Vagina (tissue), 2 donors: ENCODE data around the gene ZNF473. TPM values are rescaled to one million over a fixed set of nuclear protein-coding genes. Genes with fewer than 3 reads are reported as not detected.
A peak's percentile ranks its signal among the peaks of the same experiment; 100 is the strongest.

ENCODE experiments used
- DNase-seq, 2 donors: peaks; one replicate each; pipeline ENCODE4 v3.0.0-alpha.2; 2017; ENCODE audit errors: extremely low spot score in 2 of 2
- H3K27ac ChIP-seq: fragments of 200-600 bp; sonication (generic); one replicate; pipeline ENCODE4 v1.5.1; 2019
- H3K27me3 ChIP-seq: fragments of 200-600 bp; sonication (generic); one replicate; pipeline ENCODE4 v1.5.1; 2019
- H3K36me3 ChIP-seq, 2 donors: fragments of 200-600 bp; sonication (generic); one replicate each; pipeline ENCODE4 v1.5.1; 2017 to 2019
- H3K4me1 ChIP-seq: fragments of 200-600 bp; sonication (generic); one replicate; pipeline ENCODE4 v1.5.1; 2019
- H3K4me3 ChIP-seq, 2 donors: fragments of 200-600 bp; sonication (generic); 1 replicate in 1 of 2; 2 replicates in 1 of 2; pipeline ENCODE4 v1.5.1; 2016 to 2019
- H3K9me3 ChIP-seq: fragments of 200-600 bp; sonication (generic); one replicate; pipeline ENCODE4 v1.5.1; 2019
- POLR2A ChIP-seq, 2 donors: fragments of 450-650 bp; IDR thresholded peaks; one replicate each; pipeline ENCODE4 v1.6.1; 2017; ENCODE audit warnings: antibody characterized with exemption in 2 of 2, mild to moderate bottlenecking in 2 of 2, moderate library complexity in 2 of 2
- POLR2AphosphoS5 ChIP-seq, 2 donors: sonication (generic); formaldehyde crosslinking; IDR thresholded peaks; one replicate each; pipeline ENCODE4 v1.9.0; 2017; ENCODE audit warnings: antibody characterized with exemption in 2 of 2, mild to moderate bottlenecking in 2 of 2, low read depth in 1 of 2; ENCODE audit not compliant: insufficient read depth in 1 of 2
- intact Hi-C: fragments of 100-400 bp; cut with DNase I; formaldehyde crosslinking; loops from one replicate; pipeline ENCODE4 v1.15.1; 2023
- total RNA-seq: library from RNA; depleted of rRNA; stranded (reverse); fragments of >200 nt; gene quantifications from one replicate; pipeline ENCODE4 v1.2.3, GENCODE V29; 2016
- TF ChIP-seq, protein P1 (sequence below), 3 experiments: fragments of 450-650 bp in 2 of 3; fragments of 200-600 bp in 1 of 3; sonication (generic) in 1 of 3; IDR thresholded peaks; one replicate each; pipeline ENCODE4 v1.5.1; 2017 to 2019; ENCODE audit warnings: antibody characterized with exemption in 3 of 3, mild to moderate bottlenecking in 2 of 3, moderate library complexity in 2 of 3

The ZNF473 gene
- total RNA-seq, 1 donor from 2014 or later: 11.5 TPM

DNA sequence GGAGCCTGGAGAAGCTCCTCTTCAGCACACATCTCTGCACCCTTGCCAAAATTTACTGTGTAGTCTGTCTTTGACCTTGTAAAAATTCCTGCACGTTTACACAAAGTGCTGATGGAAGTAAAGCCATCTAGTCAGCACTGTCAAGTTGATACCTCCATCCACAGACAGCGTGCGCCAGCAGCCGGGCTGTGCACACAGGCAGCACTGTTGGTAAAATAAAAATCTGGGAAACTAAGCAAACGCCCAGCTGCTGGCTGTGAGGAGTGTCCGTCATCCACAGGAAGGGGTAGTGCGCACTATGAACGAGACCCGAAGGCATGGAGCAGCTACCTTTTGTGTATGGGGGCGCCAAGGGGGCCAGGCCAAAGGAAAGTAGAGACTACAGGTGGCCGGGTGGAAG, 47.5 kb upstream of the ZNF473 start:
- peaks cover 7 to 41% of the 10 kb centered on the region in 2 donors for H3K36me3 ChIP-seq
- H3K27me3 ChIP-seq: no peaks in the 10 kb centered on the region
- no peaks in the 10 kb centered on the region for H3K9me3 ChIP-seq
- intact Hi-C loops: no loop called here
- H3K4me1 ChIP-seq: no peaks in the 10 kb centered on the region
- no peak overlapping the region for H3K27ac ChIP-seq
- TF ChIP-seq, protein P1, sequence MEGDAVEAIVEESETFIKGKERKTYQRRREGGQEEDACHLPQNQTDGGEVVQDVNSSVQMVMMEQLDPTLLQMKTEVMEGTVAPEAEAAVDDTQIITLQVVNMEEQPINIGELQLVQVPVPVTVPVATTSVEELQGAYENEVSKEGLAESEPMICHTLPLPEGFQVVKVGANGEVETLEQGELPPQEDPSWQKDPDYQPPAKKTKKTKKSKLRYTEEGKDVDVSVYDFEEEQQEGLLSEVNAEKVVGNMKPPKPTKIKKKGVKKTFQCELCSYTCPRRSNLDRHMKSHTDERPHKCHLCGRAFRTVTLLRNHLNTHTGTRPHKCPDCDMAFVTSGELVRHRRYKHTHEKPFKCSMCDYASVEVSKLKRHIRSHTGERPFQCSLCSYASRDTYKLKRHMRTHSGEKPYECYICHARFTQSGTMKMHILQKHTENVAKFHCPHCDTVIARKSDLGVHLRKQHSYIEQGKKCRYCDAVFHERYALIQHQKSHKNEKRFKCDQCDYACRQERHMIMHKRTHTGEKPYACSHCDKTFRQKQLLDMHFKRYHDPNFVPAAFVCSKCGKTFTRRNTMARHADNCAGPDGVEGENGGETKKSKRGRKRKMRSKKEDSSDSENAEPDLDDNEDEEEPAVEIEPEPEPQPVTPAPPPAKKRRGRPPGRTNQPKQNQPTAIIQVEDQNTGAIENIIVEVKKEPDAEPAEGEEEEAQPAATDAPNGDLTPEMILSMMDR (IDR thresholded peaks at IDR 0.05): no peak
- TF ChIP-seq POLR2AphosphoS5 (IDR thresholded peaks at IDR 0.05; ENCODE audit: insufficient read depth in 1 of 2, low read depth in 1 of 2) (no peak), POLR2A (IDR thresholded peaks at IDR 0.05) (no peak)
- no peak for DNase-seq
- H3K4me3 ChIP-seq: no peak overlapping the region

GRCh38 chr19:49981603-49982593, 43.9 kb upstream of the ZNF473 start:
- Histone ChIP-seq H3K27me3 (no peaks in the 10 kb centered on the region), H3K9me3 (no peaks in the 10 kb centered on the region), H3K4me1 (no peaks in the 10 kb centered on the region), H3K36me3 (peaks cover 0 to 57% of the 10 kb centered on the region in 2 donors), H3K4me3 (no peak overlapping the region), H3K27ac (no peak overlapping the region)
- intact Hi-C loops: loop anchor here (5.0 kb wide), 1 partner anchor 45 kb away; no protein-coding TSS in a partner anchor
- TF ChIP-seq POLR2A (IDR thresholded peaks at IDR 0.05) (no peak), POLR2AphosphoS5 (IDR thresholded peaks at IDR 0.05; ENCODE audit: insufficient read depth in 1 of 2, low read depth in 1 of 2) (no peak)
- TF ChIP-seq, protein P1 (IDR thresholded peaks at IDR 0.05): no peak
- DNase-seq: no peak

- Histone ChIP-seq H3K27me3 (no peaks in the 10 kb centered on the region), H3K4me1 (no peaks in the 10 kb centered on the region), H3K36me3 (peaks cover 0 to 42% of the 10 kb centered on the region in 2 donors), H3K4me3 (no peak overlapping the region), H3K27ac (no peak overlapping the region), H3K9me3 (no peaks in the 10 kb centered on the region)
- TF ChIP-seq POLR2AphosphoS5 (IDR thresholded peaks at IDR 0.05; ENCODE audit: insufficient read depth in 1 of 2, low read depth in 1 of 2): no peak
- TF ChIP-seq, protein P1 (IDR thresholded peaks at IDR 0.05): peak; percentile 53 to 59 (median 57)
- intact Hi-C loops: loop anchor here (5.0 kb wide), 1 partner anchor 46 kb away; no protein-coding TSS in a partner anchor
- no peak for DNase-seq
These were observed 42.1 kb upstream of the ZNF473 start for GRCh38 chr19:49983645-49984229.

DNA sequence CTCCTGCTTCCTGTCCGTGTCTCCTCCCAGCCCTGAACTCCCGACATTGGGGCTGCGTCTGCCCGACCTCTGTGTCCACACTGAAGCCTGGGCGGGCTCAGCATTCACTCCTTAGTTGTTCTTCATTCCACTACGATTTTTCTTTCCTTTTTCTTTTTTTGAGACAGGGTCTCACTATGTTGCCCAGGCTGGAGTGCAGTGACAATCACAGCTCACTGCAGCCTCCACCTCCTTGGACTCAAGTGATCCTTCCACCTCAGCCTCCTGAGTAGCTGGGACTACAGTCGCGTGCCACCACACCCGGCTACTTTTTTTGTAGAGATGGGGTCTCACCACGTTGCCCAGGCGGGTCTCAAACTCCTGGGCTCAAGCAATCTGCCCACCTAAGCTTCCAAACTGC, 41.3 kb upstream of the ZNF473 start:
- no peak for TF ChIP-seq POLR2A (IDR thresholded peaks at IDR 0.05)
- TF ChIP-seq POLR2AphosphoS5 (IDR thresholded peaks at IDR 0.05; ENCODE audit: insufficient read depth in 1 of 2, low read depth in 1 of 2): no peak
- TF ChIP-seq, protein P1 (IDR thresholded peaks at IDR 0.05): no peak
- Histone ChIP-seq H3K27ac (no peak overlapping the region), H3K9me3 (no peaks in the 10 kb centered on the region), H3K4me1 (no peaks in the 10 kb centered on the region), H3K36me3 (peaks cover 0 to 45% of the 10 kb centered on the region in 2 donors), H3K4me3 (no peak overlapping the region), H3K27me3 (no peaks in the 10 kb centered on the region)
- intact Hi-C loops: loop anchor here (5.0 kb wide), 1 partner anchor 47 kb away; no protein-coding TSS in a partner anchor
- DNase-seq: no peak
